ENCODE data around the gene NRG3.

- TF ChIP-seq CTCF (IDR thresholded peaks at IDR 0.05) (no peak), POLR2A (IDR thresholded peaks at IDR 0.05) (no peak)
These were observed 4.5 kb upstream of the NRG3 start for GRCh38 chr10:81870472-81870871.

All from testis (tissue), 2 donors.